IMR-90 (cell line): ENCODE measurements around the gene FTO. TPM values are rescaled to one million over a fixed set of nuclear protein-coding genes. Genes with fewer than 3 reads are reported as not detected.
A peak's percentile ranks its signal among the peaks of the same experiment; 100 is the strongest.

Experiments
- ATAC-seq: fragments of 200-7000 bp; cut with Tn5 transposase; 2 replicates; pipeline ENCODE4 v1.9.1; 2020; ENCODE audit warnings: low read depth, mild to moderate bottlenecking, moderate library complexity
- BruUV-seq: library from RNA; stranded (reverse); fragments of 400-500 nt; replicated peaks from 2 replicates; lab custom pipeline; 2021; lab: Mats Ljungman, UMichigan
- CTCF ChIA-PET: fragments of 300-600 bp; formaldehyde crosslinking; extraction: SDS; loops from one replicate; lab custom pipeline; 2021; ENCODE audit warnings: antibody characterized with exemption; lab: Yijun Ruan, JAX
- POLR2A ChIA-PET: fragments of 300-600 bp; sonication (Branson Sonifier 250); formaldehyde crosslinking; loops from one replicate; lab custom pipeline; 2022; ENCODE audit warnings: antibody characterized with exemption; ENCODE audit not compliant: unreplicated experiment; lab: Charles Lee
- DNase-seq: peaks from one replicate; pipeline ENCODE4 v3.0.0; 2013
- H2AFZ ChIP-seq: replicated peaks from 2 replicates; pipeline ENCODE3; 2013; ENCODE audit warnings: low read length, mild to moderate bottlenecking; ENCODE audit not compliant: poor library complexity
- H2AK5ac ChIP-seq: 2 replicates; pipeline ENCODE4 v1.6.1; 2013; ENCODE audit warnings: low read depth, low read length, inconsistent platforms
- H2AK9ac ChIP-seq: replicated peaks from 2 replicates; pipeline ENCODE3; 2013; ENCODE audit warnings: mild to moderate bottlenecking, low read depth, low read length, moderate library complexity; ENCODE audit not compliant: poor library complexity
- H2BK120ac ChIP-seq: 2 replicates; pipeline ENCODE4 v1.6.1; 2013; ENCODE audit warnings: low read depth, low read length, inconsistent platforms
- H2BK15ac ChIP-seq: 3 replicates; pipeline ENCODE4 v1.6.1; 2013; ENCODE audit warnings: low read depth, low read length, inconsistent platforms
- H2BK20ac ChIP-seq: 2 replicates; pipeline ENCODE4 v1.6.1; 2013; ENCODE audit warnings: low read depth, mild to moderate bottlenecking, inconsistent platforms, low read length, moderate library complexity
- H2BK5ac ChIP-seq: 2 replicates; pipeline ENCODE4 v1.6.1; 2013; ENCODE audit warnings: mild to moderate bottlenecking, low read depth, low read length, inconsistent platforms; ENCODE audit not compliant: poor library complexity, severe bottlenecking
- H3K14ac ChIP-seq: replicated peaks from 2 replicates; pipeline ENCODE4 v1.6.1; 2013; ENCODE audit warnings: low read depth, low read length, inconsistent platforms
- H3K18ac ChIP-seq: 2 replicates; pipeline ENCODE4 v1.6.1; 2013; ENCODE audit warnings: low read depth, low read length, control low read depth
- H3K23ac ChIP-seq: 2 replicates; pipeline ENCODE4 v1.6.1; 2013; ENCODE audit warnings: low read depth, low read length, inconsistent platforms
- H3K27ac ChIP-seq: 2 replicates; pipeline ENCODE4 v1.5.1; 2013; ENCODE audit warnings: mild to moderate bottlenecking, control low read depth, low read length; ENCODE audit not compliant: insufficient read depth
- H3K27me3 ChIP-seq: 2 replicates; pipeline ENCODE4 v1.6.1; 2013; ENCODE audit warnings: low read length; ENCODE audit not compliant: control insufficient read depth, insufficient read depth
- H3K36me3 ChIP-seq: 2 replicates; pipeline ENCODE4 v1.6.1; 2013; ENCODE audit warnings: low read length, mixed read lengths; ENCODE audit not compliant: control insufficient read depth, insufficient read depth
- H3K4ac ChIP-seq: 2 replicates; pipeline ENCODE4 v1.6.1; 2013; ENCODE audit warnings: low read depth, low read length, inconsistent platforms
- H3K4me1 ChIP-seq: 2 replicates; pipeline ENCODE4 v1.6.1; 2013; ENCODE audit warnings: low read length, mixed read lengths; ENCODE audit not compliant: control insufficient read depth, insufficient read depth
- H3K4me2 ChIP-seq: 2 replicates; pipeline ENCODE4 v1.6.1; 2013; ENCODE audit warnings: low read depth, mild to moderate bottlenecking, control low read depth, low read length, moderate library complexity
- H3K4me3 ChIP-seq: 2 replicates; pipeline ENCODE4 v1.5.1; 2013; ENCODE audit warnings: low read depth, mild to moderate bottlenecking, control low read depth, low read length, moderate library complexity; ENCODE audit not compliant: insufficient read depth
- H3K56ac ChIP-seq: 2 replicates; pipeline ENCODE4 v1.6.1; 2013; ENCODE audit warnings: low read length, inconsistent platforms; ENCODE audit not compliant: insufficient read depth; ENCODE audit errors: extremely low read depth
- H3K79me1 ChIP-seq, 2 experiments: 2 replicates each; pipeline ENCODE4 v1.6.1; 2013; ENCODE audit warnings: low read length in 2 of 2, inconsistent platforms in 1 of 2, low read depth in 1 of 2
- H3K9ac ChIP-seq: 2 replicates; pipeline ENCODE4 v1.6.1; 2013; ENCODE audit warnings: low read depth, low read length, control low read depth
- H3K9me1 ChIP-seq: 2 replicates; pipeline ENCODE4 v1.6.1; 2013; ENCODE audit warnings: low read length, inconsistent platforms; ENCODE audit not compliant: insufficient read depth
- H3K9me3 ChIP-seq: 2 replicates; pipeline ENCODE4 v1.6.1; 2013; ENCODE audit warnings: low read length; ENCODE audit not compliant: control insufficient read depth, insufficient read depth
- H4K20me1 ChIP-seq: 2 replicates; pipeline ENCODE4 v1.6.1; 2013; ENCODE audit warnings: low read length, inconsistent platforms; ENCODE audit not compliant: insufficient read depth
- H4K5ac ChIP-seq: 2 replicates; pipeline ENCODE4 v1.6.1; 2013; ENCODE audit warnings: mild to moderate bottlenecking, low read depth, low read length, control low read depth
- H4K8ac ChIP-seq, 2 experiments: 2 replicates each; pipeline ENCODE4 v1.6.1; 2013; ENCODE audit warnings: low read depth in 2 of 2, low read length in 2 of 2, control low read depth in 1 of 2, inconsistent platforms in 1 of 2
- H4K91ac ChIP-seq: 2 replicates; pipeline ENCODE4 v1.6.1; 2013; ENCODE audit warnings: low read depth, low read length, inconsistent platforms; ENCODE audit not compliant: insufficient read depth
- CEBPB ChIP-seq: IDR thresholded peaks from 2 replicates; pipeline ENCODE4 v1.6.1; 2012; ENCODE audit warnings: low read depth, low read length, improper control_type of control experiment
- MAFK ChIP-seq: IDR thresholded peaks from 2 replicates; pipeline ENCODE4 v1.6.1; 2012; ENCODE audit warnings: low read depth, low read length, improper control_type of control experiment
- WGBS, 2 experiments: methylation state at CpG; one replicate each; pipeline versions ENCODE4 v1.1.5 to v1.1.7; 2013; ENCODE audit warnings: missing lambda C conversion rate in 2 of 2; ENCODE audit not compliant: insufficient read length in 1 of 2; ENCODE audit errors: extremely low coverage in 2 of 2; 5-methylcytosine and 5-hydroxymethylcytosine counted together
- dilution Hi-C: fragments of 300-500 bp; cut with HindIII; formaldehyde crosslinking; loops from one replicate; pipeline ENCODE4 v1.14.3; 2018; ENCODE audit warnings: low sequenced_read_pairs; ENCODE audit not compliant: unreplicated experiment
- in situ Hi-C: fragments of 300-500 bp; cut with MboI; formaldehyde crosslinking; loops from 3 replicates; pipeline ENCODE4 v1.14.3; 2019; ENCODE audit warnings: low sequenced_read_pairs, inconsistent platforms, mixed read lengths
- intact Hi-C: fragments of 100-400 bp; cut with micrococcal nuclease; formaldehyde crosslinking; loops from 2 replicates; pipeline ENCODE4 v1.10.0; 2022
- polyA plus RNA-seq, 3 experiments: library from polyadenylated mRNA; depleted of rRNA; stranded (reverse); fragments of >200 nt; gene quantifications; 2 replicates each; pipeline ENCODE4 v1.2.3, GENCODE V29; 2012; ENCODE audit warnings: low replicate concordance in 1 of 3
- total RNA-seq: library from RNA; depleted of rRNA; stranded (reverse); fragments of >200 nt; gene quantifications from 2 replicates; pipeline ENCODE4 v1.2.3, GENCODE V29; 2012

Gene FTO
- total and polyA plus RNA-seq, 2 of the 4 experiments (the other 2 are of a cell fraction), result 70.3 to 132 TPM

GRCh38 chr16:54177052-54177861 is 473.3 kb downstream of the FTO start:
- ChIA-PET POLR2A (no interaction called here), CTCF (no interaction called here)
- in situ Hi-C loops, result no loop called here
- H2AK9ac ChIP-seq, result no peak overlapping the region
- no TSS peak for BruUV-seq
- H2AFZ ChIP-seq, result no peak overlapping the region
- no peak overlapping the region for H3K4me3 ChIP-seq
- H2BK120ac ChIP-seq, result no peak overlapping the region
- no peak overlapping the region for H2BK5ac ChIP-seq
- H3K4ac ChIP-seq, result no peak overlapping the region
- peaks cover 46% of the 10 kb centered on the region for H3K27me3 ChIP-seq
- H4K20me1 ChIP-seq, result no peaks in the 10 kb centered on the region
- no peak overlapping the region for H3K14ac ChIP-seq
- no peak overlapping the region for H3K18ac ChIP-seq
- no peak overlapping the region for H2BK20ac ChIP-seq
- H4K5ac ChIP-seq, result no peak overlapping the region
- intact Hi-C loops, result no loop called here
- no peaks in the 10 kb centered on the region for H3K9me1 ChIP-seq
- ATAC-seq, result no peak
- H3K4me2 ChIP-seq, result no peak overlapping the region
- WGBS, 2 experiments, result 91% methylated on average over 16 of the region's 26 CpGs; no CpG with 5 or more reads in 1 of the 2 experiments
- dilution Hi-C loops, result no loop called here
- TF ChIP-seq CEBPB (no peak), MAFK (peak; percentile 94)
- no peak overlapping the region for H2BK15ac ChIP-seq
- H3K56ac ChIP-seq, result no peak overlapping the region
- no peak for DNase-seq
- no peaks in the 10 kb centered on the region for H3K36me3 ChIP-seq
- no peaks in the 10 kb centered on the region for H3K4me1 ChIP-seq
- no peak overlapping the region for H3K23ac ChIP-seq
- H3K27ac ChIP-seq, result no peak overlapping the region
- H4K91ac ChIP-seq, result no peak overlapping the region
- H4K8ac ChIP-seq, result no peak overlapping the region
- H3K9me3 ChIP-seq, result no peaks in the 10 kb centered on the region
- no peak overlapping the region for H3K9ac ChIP-seq
- H3K79me1 ChIP-seq, result no peaks in the 10 kb centered on the region
- H2AK5ac ChIP-seq, result no peak overlapping the region
